Hindlimb muscle (tissue), 1 donor: ENCODE data around the gene BET1L. TPM values are rescaled to one million over a fixed set of nuclear protein-coding genes. Genes with fewer than 3 reads are reported as not detected.
"Not testable (repeated sequence)": the region's sequence is repeated elsewhere in the genome, so short reads cannot be mapped to it uniquely, and the experiment has no call there.

Source experiments
- DNase-seq: peaks from one replicate; pipeline ENCODE4 v3.0.0-alpha.2; 2013
- polyA plus RNA-seq: library from polyadenylated mRNA; unstranded; fragments of 120-200 nt; gene quantifications from one replicate; pipeline ENCODE4 v1.2.1, GENCODE V29; 2013; ENCODE audit not compliant: insufficient read length

BET1L gene
- polyA plus RNA-seq, 1 donor = 35.6 TPM

DNA sequence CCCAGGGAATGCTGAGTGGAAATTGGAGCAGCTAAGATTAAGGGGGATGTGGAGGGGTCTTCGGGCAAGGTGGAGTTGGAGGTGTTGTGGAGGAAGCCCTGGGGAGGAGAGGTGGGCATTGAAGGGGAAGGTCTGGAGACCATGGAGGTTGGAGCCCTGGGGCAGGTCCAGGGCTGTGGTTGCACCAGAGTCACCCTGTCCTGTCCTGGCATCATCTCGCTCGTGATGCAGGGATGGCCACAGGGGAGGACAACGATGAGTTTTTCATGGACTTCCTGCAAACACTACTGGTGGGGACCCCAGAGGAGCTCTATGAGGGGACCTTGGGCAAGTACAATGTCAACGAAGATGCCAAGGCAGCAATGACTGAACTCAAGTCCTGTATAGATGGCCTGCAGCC is 13.7 kb downstream of the BET1L start:
- DNase-seq = not testable (repeated sequence)

DNA sequence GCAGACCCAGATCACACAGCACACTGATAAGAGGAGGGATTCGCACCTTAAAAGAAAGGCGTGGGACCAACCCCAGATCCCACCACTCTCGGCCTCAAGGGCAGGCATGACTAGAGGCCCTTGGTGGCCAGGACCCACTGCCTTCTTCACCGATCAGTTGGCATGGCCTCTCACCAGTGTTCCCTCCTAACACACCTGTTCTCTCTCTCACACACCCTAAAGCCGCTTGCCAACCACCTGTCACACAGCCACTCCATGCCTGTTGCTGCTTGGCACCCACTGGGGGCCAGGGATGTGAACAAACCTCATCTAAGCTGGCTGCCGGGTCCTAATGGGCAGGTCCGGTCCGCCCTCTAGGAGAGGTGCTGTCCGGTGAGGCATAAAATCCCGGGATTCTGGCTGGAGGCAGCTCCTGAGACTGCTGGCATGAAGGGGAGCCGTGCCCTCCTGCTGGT is 14.5 kb downstream of the BET1L start, which contains the start of gene SCGB1C1:
Gene SCGB1C1, plus strand, starts transcription at position 405 of the 455 bp plus-strand sequence. Its CDS starts 22 bp downstream, at position 427.
- DNase-seq = not testable (repeated sequence)

DNA sequence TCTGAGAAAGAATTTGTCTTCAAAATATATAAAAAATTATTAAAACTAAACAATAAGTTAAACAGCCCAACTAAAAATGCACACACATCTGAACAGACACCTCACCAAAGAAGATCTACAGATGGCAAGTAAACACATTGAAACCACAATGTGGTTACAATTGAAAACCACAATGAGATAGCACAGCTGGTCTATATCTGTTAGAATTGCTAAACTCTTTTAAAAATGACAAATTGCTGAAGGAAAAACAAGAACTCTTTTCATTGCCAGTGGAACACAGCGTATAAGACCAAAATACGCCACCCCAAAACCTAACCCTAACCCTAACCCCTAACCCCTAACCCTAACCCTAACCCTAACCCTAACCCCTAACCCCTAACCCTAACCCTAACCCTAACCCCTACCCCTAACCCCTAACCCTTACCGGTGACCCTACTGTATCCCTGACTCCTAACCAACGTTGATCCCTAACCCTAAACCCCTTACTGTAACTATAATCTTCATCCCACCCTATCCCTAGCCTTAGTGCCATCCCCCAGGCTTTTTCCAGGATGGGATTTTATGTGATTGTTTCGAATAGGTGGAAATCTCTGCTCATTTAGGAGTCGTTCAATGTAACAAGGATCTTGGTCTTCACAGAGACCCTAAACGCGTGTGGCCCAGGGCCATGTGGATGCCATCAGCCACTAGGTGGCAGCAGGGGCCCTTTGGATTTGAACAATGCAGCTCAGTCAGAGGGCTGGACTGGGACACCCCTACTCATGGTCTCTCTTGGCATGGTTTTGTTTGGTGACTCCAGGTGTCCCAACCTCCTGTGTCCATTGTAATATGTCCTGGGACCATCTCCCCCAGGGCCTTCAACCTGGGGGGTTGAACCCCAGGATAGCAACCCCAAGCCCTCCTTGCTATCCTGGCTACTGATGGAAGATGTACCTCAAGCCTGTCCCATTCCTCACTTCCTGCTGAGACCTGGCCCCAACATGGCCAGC is 15.4 kb downstream of the BET1L start:
- not testable (repeated sequence) for DNase-seq

- DNase-seq = not testable (repeated sequence)
Measured at GRCh38 chr11:190546-190945, 16.7 kb downstream of the BET1L start.

GRCh38 chr11:189843-190311 is 17.3 kb downstream of the BET1L start:
- not testable (repeated sequence) for DNase-seq

- not testable (repeated sequence) for DNase-seq
Measured at GRCh38 chr11:189200-189783, 17.9 kb downstream of the BET1L start.

- DNase-seq = not testable (repeated sequence)
Measured at GRCh38 chr11:180242-180641, 27.0 kb downstream of the BET1L start.

Other genes with a start within 250 kb of the BET1L start
- gene SCGB1C1, start 14.3 kb downstream of the BET1L start, polyA plus RNA-seq = not detected
- 71.3 TPM for gene RIC8A, start 309 bp upstream of the BET1L start, polyA plus RNA-seq
- gene SIRT3, start 28.9 kb upstream of the BET1L start, polyA plus RNA-seq = 25.5 TPM
- 87.5 TPM for gene PSMD13, start 29.6 kb upstream of the BET1L start, polyA plus RNA-seq
- gene NLRP6, start 71.0 kb upstream of the BET1L start, polyA plus RNA-seq = not detected
- gene PGGHG, start 81.7 kb upstream of the BET1L start, polyA plus RNA-seq = 15.6 TPM
- gene IFITM5, start 92.1 kb upstream of the BET1L start, polyA plus RNA-seq = not detected
- 79.2 TPM for gene IFITM2, start 100.4 kb upstream of the BET1L start, polyA plus RNA-seq
- 30.5 TPM for gene IFITM1, start 106.6 kb upstream of the BET1L start, polyA plus RNA-seq
- gene IFITM3, start 113.5 kb upstream of the BET1L start, polyA plus RNA-seq = 368 TPM
- gene B4GALNT4, start 162.1 kb upstream of the BET1L start, polyA plus RNA-seq = 12.4 TPM
- gene PKP3, start 186.8 kb upstream of the BET1L start, polyA plus RNA-seq = 0.36 TPM
- 19.1 TPM for gene SIGIRR, start 207.6 kb upstream of the BET1L start, polyA plus RNA-seq
- 0.53 TPM for gene ANO9, start 234.6 kb upstream of the BET1L start, polyA plus RNA-seq
- 41.6 TPM for gene PTDSS2, start 242.9 kb upstream of the BET1L start, polyA plus RNA-seq